Measurements from ENCODE around the gene SNX8.
A peak's percentile ranks its signal among the peaks of the same experiment; 100 is the strongest.
"Not testable (repeated sequence)": the region's sequence is repeated elsewhere in the genome, so short reads cannot be mapped to it uniquely, and the experiment has no call there.

Gene SNX8

GRCh38 chr7:2325162-2325561, 10.9 kb upstream of the SNX8 start:
- no peak for DNase-seq

GRCh38 chr7:2321020-2321419, 6.8 kb upstream of the SNX8 start:
- DNase-seq: no peak

GRCh38 chr7:2317556-2318293, 3.5 kb upstream of the SNX8 start:
- no peak for DNase-seq

- no peak for DNase-seq
These were observed 2.3 kb upstream of the SNX8 start for GRCh38 chr7:2316578-2316977.

- DNase-seq: no peak
These were observed 1.5 kb upstream of the SNX8 start for GRCh38 chr7:2315787-2316186.

GRCh38 chr7:2314956-2315530, 802 bp upstream of the SNX8 start:
- DNase-seq: not testable (repeated sequence)

- DNase-seq: no peak
These were observed 612 bp downstream of the SNX8 start for GRCh38 chr7:2313450-2314208.

- no peak for DNase-seq
These were observed 1.8 kb downstream of the SNX8 start for GRCh38 chr7:2312267-2312929.

- DNase-seq: no peak
These were observed 4.3 kb downstream of the SNX8 start for GRCh38 chr7:2309889-2310331.

GRCh38 chr7:2307690-2308107, 6.5 kb downstream of the SNX8 start:
- DNase-seq: no peak

GRCh38 chr7:2306688-2307087, 7.6 kb downstream of the SNX8 start:
- DNase-seq: no peak

- DNase-seq: not testable (repeated sequence)
These were observed 9.0 kb downstream of the SNX8 start for GRCh38 chr7:2305258-2305657.

- DNase-seq: not testable (repeated sequence)
These were observed 10.7 kb downstream of the SNX8 start for GRCh38 chr7:2303520-2303919.

GRCh38 chr7:2302743-2303397, 11.4 kb downstream of the SNX8 start:
- not testable (repeated sequence) for DNase-seq

- DNase-seq: no peak
These were observed 12.8 kb downstream of the SNX8 start for GRCh38 chr7:2301511-2301863.

- no peak for DNase-seq
These were observed 14.2 kb downstream of the SNX8 start for GRCh38 chr7:2299870-2300512.

GRCh38 chr7:2299131-2299829, 15.0 kb downstream of the SNX8 start:
- peak; percentile 25 for DNase-seq

GRCh38 chr7:2296832-2297231, 17.4 kb downstream of the SNX8 start:
- no peak for DNase-seq

- no peak for DNase-seq
These were observed 18.2 kb downstream of the SNX8 start for GRCh38 chr7:2295936-2296620.

GRCh38 chr7:2290877-2291276, 23.4 kb downstream of the SNX8 start:
- no peak for DNase-seq

- DNase-seq: no peak
These were observed 24.6 kb downstream of the SNX8 start for GRCh38 chr7:2289621-2290020.

Data from activated CD8-positive, alpha-beta memory T cell treated with anti-CD3 and anti-CD28 coated beads, Interleukin-2, amount 50 U/mL, for 4 hours (primary cell).